Suprapubic skin (tissue), 3 donors: Measurements from ENCODE around the gene AGAP1.

Experiments
- CTCF ChIP-seq, 2 donors: fragments of 200-600 bp in 1 of 2; fragments of 450-650 bp in 1 of 2; sonication (generic) in 1 of 2; IDR thresholded peaks; one replicate each; pipeline ENCODE4 v1.5.1; 2016 to 2019; ENCODE audit warnings: antibody characterized with exemption in 2 of 2, mild to moderate bottlenecking in 1 of 2, moderate library complexity in 1 of 2
- EP300 ChIP-seq: sonication (generic); formaldehyde crosslinking; IDR thresholded peaks from one replicate; pipeline ENCODE4 v1.6.1; 2017; ENCODE audit warnings: antibody characterized with exemption

- TF ChIP-seq CTCF (IDR thresholded peaks at IDR 0.05) (no peak), EP300 (no peak)
Observed at GRCh38 chr2:235539773-235540172, 45.9 kb downstream of the AGAP1 start.
